A549 (cell line): ENCODE data around the gene MMP24. TPM values are rescaled to one million over a fixed set of nuclear protein-coding genes. Genes with fewer than 3 reads are reported as not detected.

ENCODE experiments used
- ATAC-seq, 2 experiments: fragments of 200-7000 bp in 1 of 2; fragments of >200 bp in 1 of 2; cut with Nextera tagmentation in 1 of 2; cut with Tn5 transposase in 1 of 2; 3 replicates each; pipeline versions ENCODE4 v1.8.0 to v1.9.1; 2018 to 2020; ENCODE audit warnings: mild to moderate bottlenecking in 1 of 2, moderate library complexity in 1 of 2
- CTCF ChIA-PET: fragments of 300-600 bp; sonication (Branson Sonifier 250); formaldehyde crosslinking; extraction: SDS; loops from one replicate; lab custom pipeline; 2021; ENCODE audit warnings: antibody characterized with exemption, inconsistent platforms; lab: Yijun Ruan, JAX
- POLR2A ChIA-PET: fragments of 350-600 bp; formaldehyde crosslinking; extraction: SDS; loops from one replicate; lab custom pipeline; 2021; ENCODE audit warnings: antibody characterized with exemption, inconsistent platforms; lab: Yijun Ruan, JAX
- DNase-seq, 2 experiments: peaks; one replicate each; pipeline versions ENCODE4 v3.0.0 to v3.0.0-alpha.2; 2011 to 2016; ENCODE audit warnings: low read depth in 1 of 2, low spot score in 1 of 2
- FAIRE-seq: peaks from 2 replicates; lab custom pipeline; 2011; peaks lifted over from hg19 to GRCh38; lab: Jason Lieb, UNC
- H3K27ac ChIP-seq, 2 experiments: fragments of >200 bp; sonication (Bioruptor Twin); formaldehyde crosslinking; 3 replicates each; pipeline ENCODE4 v1.5.1; 2016 to 2017
- H3K4me1 ChIP-seq: fragments of >200 bp; sonication (Bioruptor Twin); formaldehyde crosslinking; 3 replicates; pipeline ENCODE4 v1.6.1; 2016
- H3K4me2 ChIP-seq: fragments of >200 bp; sonication (Bioruptor Twin); formaldehyde crosslinking; 3 replicates; pipeline ENCODE4 v1.6.1; 2016
- H3K4me3 ChIP-seq: fragments of >200 bp; sonication (Bioruptor Twin); formaldehyde crosslinking; 3 replicates; pipeline ENCODE4 v1.5.1; 2016
- H3K9me3 ChIP-seq: fragments of >200 bp; sonication (Bioruptor Twin); formaldehyde crosslinking; 3 replicates; pipeline ENCODE4 v1.6.1; 2016
- BCL3 ChIP-seq: fragments of >200 bp; sonication (Bioruptor Twin); formaldehyde crosslinking; IDR thresholded peaks from 3 replicates; pipeline ENCODE4 v1.6.1; 2016
- BHLHE40 ChIP-seq: IDR thresholded peaks from 2 replicates; pipeline ENCODE4 v1.6.1; 2012; ENCODE audit warnings: low read depth, low read length, inconsistent platforms
- CBX8 ChIP-seq: fragments of 200-600 bp; sonication (generic); IDR thresholded peaks from 2 replicates; pipeline ENCODE4 v1.6.1; 2016
- CEBPB ChIP-seq, 2 experiments: fragments of >200 bp in 1 of 2; sonication (Bioruptor Twin) in 1 of 2; formaldehyde crosslinking in 1 of 2; IDR thresholded peaks; 2 replicates each; pipeline ENCODE4 v1.6.1; 2012 to 2016
- CHD2 ChIP-seq: fragments of 150-350 bp; IDR thresholded peaks from 2 replicates; pipeline ENCODE4 v1.6.1; 2014; ENCODE audit warnings: low read length; ENCODE audit not compliant: partially characterized antibody
- CHD4 ChIP-seq: fragments of 200-600 bp; sonication (generic); IDR thresholded peaks from 2 replicates; pipeline ENCODE4 v1.6.1; 2016; ENCODE audit warnings: antibody characterized with exemption, mild to moderate bottlenecking, borderline replicate concordance
- EHMT2 ChIP-seq: fragments of 200-600 bp; sonication (generic); IDR thresholded peaks from 2 replicates; pipeline ENCODE4 v1.6.1; 2016; ENCODE audit warnings: antibody characterized with exemption, low read depth, mild to moderate bottlenecking, moderate library complexity
- ESRRA ChIP-seq: fragments of 150-350 bp; IDR thresholded peaks from 2 replicates; pipeline ENCODE4 v1.6.1; 2014; ENCODE audit warnings: mild to moderate bottlenecking, low read length, borderline replicate concordance
- FOXS1 ChIP-seq: fragments of 250-450 bp; sonication (Bioruptor Pico); IDR thresholded peaks from 2 replicates; pipeline ENCODE4 v1.5.0; 2020; ENCODE audit warnings: mild to moderate bottlenecking, moderate library complexity
- GATA3 ChIP-seq: IDR thresholded peaks from 2 replicates; pipeline ENCODE4 v1.6.1; 2012; ENCODE audit warnings: borderline replicate concordance
- HDAC2 ChIP-seq: fragments of 200-600 bp; sonication (generic); IDR thresholded peaks from 2 replicates; pipeline ENCODE4 v1.6.1; 2016
- HOXA7 ChIP-seq: fragments of 250-450 bp; sonication (Bioruptor Pico); IDR thresholded peaks from 2 replicates; pipeline ENCODE4 v1.5.0; 2020; ENCODE audit warnings: mild to moderate bottlenecking, moderate library complexity
- HOXB13 ChIP-seq: fragments of 250-450 bp; sonication (Bioruptor Pico); IDR thresholded peaks from 2 replicates; pipeline ENCODE4 v1.5.0; 2020; ENCODE audit warnings: low read depth, mild to moderate bottlenecking, moderate library complexity
- JUN ChIP-seq, 2 experiments: fragments of >200 bp; sonication (Bioruptor Twin); formaldehyde crosslinking; IDR thresholded peaks; 2 replicates in 1 of 2; 3 replicates in 1 of 2; pipeline ENCODE4 v1.6.1; 2016 to 2017
- MAX ChIP-seq: IDR thresholded peaks from 2 replicates; pipeline ENCODE4 v1.6.1; 2012
- MAZ ChIP-seq: fragments of 150-350 bp; IDR thresholded peaks from 2 replicates; pipeline ENCODE4 v1.6.1; 2014; ENCODE audit warnings: antibody characterized with exemption, low read depth, low read length, borderline replicate concordance
- NFE2L2 ChIP-seq: fragments of 150-350 bp; conservative IDR thresholded peaks from 2 replicates; pipeline ENCODE4 v1.6.1; 2014; ENCODE audit warnings: low read length
- NPAS2 ChIP-seq: fragments of 250-450 bp; sonication (Bioruptor Pico); IDR thresholded peaks from 2 replicates; pipeline ENCODE4 v1.8.0; 2022; ENCODE audit warnings: mild to moderate bottlenecking, moderate library complexity, borderline replicate concordance
- POLR2AphosphoS2 ChIP-seq: conservative IDR thresholded peaks from 2 replicates; pipeline ENCODE4 v1.6.1; 2012; ENCODE audit warnings: low read length, improper control_type of control experiment, inconsistent platforms
- RAD21 ChIP-seq, 2 experiments: fragments of >200 bp in 1 of 2; sonication (Bioruptor Twin) in 1 of 2; formaldehyde crosslinking in 1 of 2; IDR thresholded peaks in 1 of 2; conservative IDR thresholded peaks in 1 of 2; 2 replicates in 1 of 2; 3 replicates in 1 of 2; pipeline ENCODE4 v1.6.1; 2012 to 2018; ENCODE audit warnings: inconsistent platforms in 1 of 2
- RCOR1 ChIP-seq: fragments of 150-350 bp; IDR thresholded peaks from 2 replicates; pipeline ENCODE4 v1.6.1; 2014; ENCODE audit warnings: antibody characterized with exemption, low read length, low read depth
- REST ChIP-seq: fragments of 200-600 bp; sonication (generic); IDR thresholded peaks from 2 replicates; pipeline ENCODE4 v1.6.1; 2016; ENCODE audit warnings: antibody characterized with exemption, mild to moderate bottlenecking, moderate library complexity
- RFX5 ChIP-seq: fragments of 450-650 bp; IDR thresholded peaks from 2 replicates; pipeline ENCODE4 v1.7.1; 2014; ENCODE audit warnings: antibody characterized with exemption, mild to moderate bottlenecking, moderate library complexity
- RNF2 ChIP-seq: fragments of 200-600 bp; sonication (generic); IDR thresholded peaks from 2 replicates; pipeline ENCODE4 v1.6.1; 2016; ENCODE audit warnings: low read depth, mild to moderate bottlenecking, antibody characterized with exemption, moderate library complexity, borderline replicate concordance
- TP53 ChIP-seq: fragments of 250-450 bp; sonication (Bioruptor Pico); IDR thresholded peaks from 2 replicates; pipeline ENCODE4 v1.5.0; 2021; ENCODE audit warnings: mild to moderate bottlenecking, moderate library complexity
- WGBS: methylation state at CpG from one replicate; pipeline ENCODE4 v1.1.6; 2017; ENCODE audit errors: missing lambda C conversion rate; 5-methylcytosine and 5-hydroxymethylcytosine counted together
- polyA plus RNA-seq, 4 experiments: library from polyadenylated mRNA; depleted of rRNA in 3 of 4; stranded (reverse); fragments of >200 nt; fragmentation: RNase III in 1 of 4; extraction: RNeasy Plus Mini Kit Qiagen cat#74134 plus additional on column Dnase treatment in 1 of 4; gene quantifications; 2 replicates in 3 of 4; 3 replicates in 1 of 4; pipeline ENCODE4 v1.2.3, GENCODE V29; 2011 to 2017

MMP24 gene
- polyA plus RNA-seq, 2 of the 4 experiments (the other 2 are of a cell fraction): 21.3 to 33.3 TPM

- no peak for TF ChIP-seq HDAC2
- no peak for TF ChIP-seq MAZ
- no peak for TF ChIP-seq GATA3
- no peak for TF ChIP-seq RAD21 (conservative IDR thresholded peaks at IDR 0.05 in 1 of 2, IDR thresholded peaks at IDR 0.05 in 1 of 2)
- TF ChIP-seq EHMT2: no peak
- TF ChIP-seq CEBPB (IDR thresholded peaks at IDR 0.05): no peak
- no peak for TF ChIP-seq BCL3
- TF ChIP-seq NPAS2 (CRISPR knock-in tag): no peak
- TF ChIP-seq BHLHE40: no peak
- no peak for TF ChIP-seq JUN (IDR thresholded peaks at IDR 0.05)
- no peak for TF ChIP-seq HOXA7
- TF ChIP-seq TP53 (CRISPR knock-in tag): no peak
- TF ChIP-seq MAX: no peak
- no peak for TF ChIP-seq RCOR1
- TF ChIP-seq REST: no peak
- no peak for FAIRE-seq
- no peak for ATAC-seq
- no peak for DNase-seq
- POLR2A ChIA-PET: no interaction called here
- 65% methylated on average over 23 of the region's 23 CpGs for WGBS
- H3K9me3 ChIP-seq: no peaks in the 10 kb centered on the region
- CTCF ChIA-PET: interaction anchor here (0.5 to 10.6 kb wide), 3 partner anchors 13 to 35 kb away, joined by 3 to 138 read pairs (median 3); no protein-coding TSS in a partner anchor
- H3K27ac ChIP-seq: no peak overlapping the region
- peaks cover 4% of the 10 kb centered on the region; the same call in 1 of the 3 replicates for H3K4me1 ChIP-seq
- no peak overlapping the region for H3K4me3 ChIP-seq
- H3K4me2 ChIP-seq: no peak overlapping the region
Observed at GRCh38 chr20:35292504-35293285, 66.2 kb downstream of the MMP24 start.

DNA sequence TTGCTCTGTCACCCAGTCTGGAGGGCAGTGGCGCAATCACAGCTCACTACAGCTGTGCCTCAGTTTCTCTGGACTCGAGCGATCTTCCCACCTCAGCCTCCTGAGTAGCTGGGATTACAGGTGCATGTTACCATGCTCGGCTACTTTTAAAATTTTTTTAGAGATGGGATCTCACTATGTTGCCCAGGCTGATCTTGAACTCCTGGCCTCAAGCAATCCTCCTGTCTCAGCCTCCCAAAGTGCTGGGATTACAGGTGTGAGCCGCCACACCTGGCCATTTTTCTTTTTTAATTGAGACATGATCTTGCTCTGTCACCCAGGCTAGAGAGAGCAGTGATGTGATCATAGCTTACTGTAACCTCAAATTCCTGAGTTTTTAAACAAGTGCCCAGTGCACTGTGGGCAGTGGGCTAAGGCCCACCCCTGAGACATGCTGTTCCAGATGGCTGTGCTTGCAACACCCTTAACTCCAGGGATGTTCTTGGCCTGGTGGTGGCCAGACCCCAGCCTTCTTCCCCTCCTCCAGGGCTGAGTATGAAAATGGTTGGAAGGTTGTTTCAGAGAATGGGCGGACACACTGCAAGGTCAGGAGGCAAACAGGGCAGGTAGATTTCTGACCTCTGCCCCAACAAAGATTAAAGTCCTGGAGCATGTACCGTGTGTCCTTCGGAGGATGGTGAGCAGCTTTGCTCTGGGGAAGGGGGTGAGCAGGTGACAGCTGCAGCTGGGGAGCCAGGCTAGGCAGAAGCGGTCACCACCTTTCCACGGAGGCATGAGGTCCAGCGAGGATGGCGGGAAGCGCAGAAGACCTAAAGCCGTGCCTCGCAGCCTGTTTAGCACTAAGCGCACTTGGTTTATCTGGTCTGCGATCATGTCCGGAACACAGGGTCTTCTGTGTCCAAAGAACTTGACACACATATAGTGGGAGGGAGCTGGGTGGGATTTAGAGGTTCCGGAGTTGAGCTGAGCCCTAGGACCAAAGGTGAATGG, 67.1 kb downstream of the MMP24 start:
- no peak for DNase-seq
- H3K4me1 ChIP-seq: peaks cover 4% of the 10 kb centered on the region; the same call in 1 of the 3 replicates
- no peak overlapping the region for H3K27ac ChIP-seq
- CTCF ChIA-PET: interaction anchor here (0.7 to 10.6 kb wide), 5 partner anchors 9 to 198 kb away, joined by 3 to 138 read pairs (median 3); partner anchors contain the start of gene EIF6
- no peak overlapping the region for H3K4me3 ChIP-seq
- FAIRE-seq: no peak
- no peak for ATAC-seq
- H3K4me2 ChIP-seq: no peak overlapping the region
- TF ChIP-seq RFX5 (no peak), FOXS1 (no peak), NFE2L2 (no peak), HOXB13 (CRISPR knock-in tag) (no peak), POLR2AphosphoS2 (no peak), NPAS2 (CRISPR knock-in tag) (no peak), CHD2 (no peak), CHD4 (no peak), CBX8 (no peak), ESRRA (no peak), RAD21 (conservative IDR thresholded peaks at IDR 0.05 in 1 of 2, IDR thresholded peaks at IDR 0.05 in 1 of 2) (no peak), RNF2 (no peak)
- TF ChIP-seq, all 56 proteins: peak for 0
- WGBS: 89% methylated on average over 19 of the region's 19 CpGs
- no peaks in the 10 kb centered on the region for H3K9me3 ChIP-seq
- POLR2A ChIA-PET: no interaction called here
